SK-N-SH treated with all-trans-retinoic acid at 6 μM for 48 hours (cell line): ENCODE measurements around the gene IQCC.

Source experiments
- ARNTL ChIP-seq: fragments of 450-650 bp; formaldehyde crosslinking; IDR thresholded peaks from 2 replicates; pipeline ENCODE4 v1.5.0; 2020; ENCODE audit warnings: low read depth, mild to moderate bottlenecking, moderate library complexity, borderline replicate concordance
- CSDC2 ChIP-seq: fragments of 250-450 bp; sonication (Bioruptor Pico); IDR thresholded peaks from 2 replicates; pipeline ENCODE4 v1.5.0; 2020; ENCODE audit warnings: mild to moderate bottlenecking, moderate library complexity
- ESRRG ChIP-seq: fragments of 250-450 bp; sonication (Bioruptor Pico); IDR thresholded peaks from 2 replicates; pipeline ENCODE4 v1.6.1; 2021; ENCODE audit warnings: mild to moderate bottlenecking
- PPARA ChIP-seq: fragments of 250-450 bp; sonication (Bioruptor Pico); IDR thresholded peaks from 2 replicates; pipeline ENCODE4 v1.5.0; 2020; ENCODE audit warnings: mild to moderate bottlenecking, borderline replicate concordance
- RARB ChIP-seq: fragments of 250-450 bp; sonication (Bioruptor Pico); IDR thresholded peaks from 2 replicates; pipeline ENCODE4 v1.8.0; 2021; ENCODE audit warnings: mild to moderate bottlenecking, moderate library complexity
- TOX ChIP-seq: fragments of 250-450 bp; sonication (Bioruptor Pico); IDR thresholded peaks from 2 replicates; pipeline ENCODE4 v1.8.0; 2021; ENCODE audit warnings: mild to moderate bottlenecking, moderate library complexity, borderline replicate concordance
- ZC3H10 ChIP-seq: fragments of 250-450 bp; sonication (Bioruptor Pico); IDR thresholded peaks from 2 replicates; pipeline ENCODE4 v1.5.1; 2021; ENCODE audit warnings: mild to moderate bottlenecking, moderate library complexity
- ZFP3 ChIP-seq: fragments of 250-450 bp; sonication (Bioruptor Pico); IDR thresholded peaks from 2 replicates; pipeline ENCODE4 v1.5.0; 2020; ENCODE audit warnings: mild to moderate bottlenecking, moderate library complexity
- ZFP30 ChIP-seq: fragments of 450-650 bp; formaldehyde crosslinking; IDR thresholded peaks from 2 replicates; pipeline ENCODE4 v1.5.0; 2022; ENCODE audit warnings: mild to moderate bottlenecking, moderate library complexity
- TF ChIP-seq, protein P1 (sequence below): fragments of 250-450 bp; sonication (Bioruptor Pico); IDR thresholded peaks from 2 replicates; pipeline ENCODE4 v1.8.0; 2020; ENCODE audit warnings: mild to moderate bottlenecking, moderate library complexity, borderline replicate concordance
- TF ChIP-seq, protein P2 (sequence below): fragments of 250-450 bp; sonication (Bioruptor Pico); IDR thresholded peaks from 2 replicates; pipeline ENCODE4 v1.5.1; 2021; ENCODE audit warnings: mild to moderate bottlenecking, moderate library complexity
- TF ChIP-seq, protein P3 (sequence below): fragments of 250-450 bp; sonication (Bioruptor Pico); IDR thresholded peaks from 2 replicates; pipeline ENCODE4 v1.5.0; 2020; ENCODE audit warnings: mild to moderate bottlenecking, moderate library complexity

DNA sequence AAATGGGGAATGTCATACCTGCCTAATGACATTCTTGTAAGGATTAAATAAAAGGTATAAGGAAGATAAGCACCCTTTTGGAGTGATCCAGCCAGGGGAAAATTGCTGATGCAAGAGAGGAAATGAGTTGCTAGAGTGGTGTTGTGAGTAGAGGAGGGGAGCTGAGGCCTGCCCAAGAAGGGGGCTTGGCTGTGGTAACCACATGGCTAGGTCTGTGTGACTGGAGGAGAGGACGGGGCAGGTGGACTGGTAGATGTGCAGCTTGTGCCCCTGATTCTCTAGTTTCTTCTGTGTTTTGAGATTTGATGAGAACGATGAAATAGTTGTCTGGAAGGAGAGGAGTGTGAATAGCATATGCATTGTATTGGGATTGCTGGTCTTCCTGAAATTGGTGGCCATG, 19.4 kb upstream of the IQCC start:
- TF ChIP-seq CSDC2 (CRISPR knock-in tag) (no peak), PPARA (CRISPR knock-in tag) (no peak), ESRRG (no peak), ARNTL (CRISPR knock-in tag) (no peak), ZC3H10 (CRISPR knock-in tag) (no peak), ZFP30 (no peak), ZFP3 (CRISPR knock-in tag) (no peak), RARB (CRISPR knock-in tag) (no peak), TOX (CRISPR knock-in tag) (no peak)
- TF ChIP-seq, protein P1, sequence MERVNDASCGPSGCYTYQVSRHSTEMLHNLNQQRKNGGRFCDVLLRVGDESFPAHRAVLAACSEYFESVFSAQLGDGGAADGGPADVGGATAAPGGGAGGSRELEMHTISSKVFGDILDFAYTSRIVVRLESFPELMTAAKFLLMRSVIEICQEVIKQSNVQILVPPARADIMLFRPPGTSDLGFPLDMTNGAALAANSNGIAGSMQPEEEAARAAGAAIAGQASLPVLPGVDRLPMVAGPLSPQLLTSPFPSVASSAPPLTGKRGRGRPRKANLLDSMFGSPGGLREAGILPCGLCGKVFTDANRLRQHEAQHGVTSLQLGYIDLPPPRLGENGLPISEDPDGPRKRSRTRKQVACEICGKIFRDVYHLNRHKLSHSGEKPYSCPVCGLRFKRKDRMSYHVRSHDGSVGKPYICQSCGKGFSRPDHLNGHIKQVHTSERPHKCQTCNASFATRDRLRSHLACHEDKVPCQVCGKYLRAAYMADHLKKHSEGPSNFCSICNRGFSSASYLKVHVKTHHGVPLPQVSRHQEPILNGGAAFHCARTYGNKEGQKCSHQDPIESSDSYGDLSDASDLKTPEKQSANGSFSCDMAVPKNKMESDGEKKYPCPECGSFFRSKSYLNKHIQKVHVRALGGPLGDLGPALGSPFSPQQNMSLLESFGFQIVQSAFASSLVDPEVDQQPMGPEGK (CRISPR knock-in tag) = no peak
- TF ChIP-seq, protein P2, sequence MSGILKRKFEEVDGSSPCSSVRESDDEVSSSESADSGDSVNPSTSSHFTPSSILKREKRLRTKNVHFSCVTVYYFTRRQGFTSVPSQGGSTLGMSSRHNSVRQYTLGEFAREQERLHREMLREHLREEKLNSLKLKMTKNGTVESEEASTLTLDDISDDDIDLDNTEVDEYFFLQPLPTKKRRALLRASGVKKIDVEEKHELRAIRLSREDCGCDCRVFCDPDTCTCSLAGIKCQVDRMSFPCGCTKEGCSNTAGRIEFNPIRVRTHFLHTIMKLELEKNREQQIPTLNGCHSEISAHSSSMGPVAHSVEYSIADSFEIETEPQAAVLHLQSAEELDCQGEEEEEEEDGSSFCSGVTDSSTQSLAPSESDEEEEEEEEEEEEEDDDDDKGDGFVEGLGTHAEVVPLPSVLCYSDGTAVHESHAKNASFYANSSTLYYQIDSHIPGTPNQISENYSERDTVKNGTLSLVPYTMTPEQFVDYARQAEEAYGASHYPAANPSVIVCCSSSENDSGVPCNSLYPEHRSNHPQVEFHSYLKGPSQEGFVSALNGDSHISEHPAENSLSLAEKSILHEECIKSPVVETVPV = no peak
- TF ChIP-seq, protein P3, sequence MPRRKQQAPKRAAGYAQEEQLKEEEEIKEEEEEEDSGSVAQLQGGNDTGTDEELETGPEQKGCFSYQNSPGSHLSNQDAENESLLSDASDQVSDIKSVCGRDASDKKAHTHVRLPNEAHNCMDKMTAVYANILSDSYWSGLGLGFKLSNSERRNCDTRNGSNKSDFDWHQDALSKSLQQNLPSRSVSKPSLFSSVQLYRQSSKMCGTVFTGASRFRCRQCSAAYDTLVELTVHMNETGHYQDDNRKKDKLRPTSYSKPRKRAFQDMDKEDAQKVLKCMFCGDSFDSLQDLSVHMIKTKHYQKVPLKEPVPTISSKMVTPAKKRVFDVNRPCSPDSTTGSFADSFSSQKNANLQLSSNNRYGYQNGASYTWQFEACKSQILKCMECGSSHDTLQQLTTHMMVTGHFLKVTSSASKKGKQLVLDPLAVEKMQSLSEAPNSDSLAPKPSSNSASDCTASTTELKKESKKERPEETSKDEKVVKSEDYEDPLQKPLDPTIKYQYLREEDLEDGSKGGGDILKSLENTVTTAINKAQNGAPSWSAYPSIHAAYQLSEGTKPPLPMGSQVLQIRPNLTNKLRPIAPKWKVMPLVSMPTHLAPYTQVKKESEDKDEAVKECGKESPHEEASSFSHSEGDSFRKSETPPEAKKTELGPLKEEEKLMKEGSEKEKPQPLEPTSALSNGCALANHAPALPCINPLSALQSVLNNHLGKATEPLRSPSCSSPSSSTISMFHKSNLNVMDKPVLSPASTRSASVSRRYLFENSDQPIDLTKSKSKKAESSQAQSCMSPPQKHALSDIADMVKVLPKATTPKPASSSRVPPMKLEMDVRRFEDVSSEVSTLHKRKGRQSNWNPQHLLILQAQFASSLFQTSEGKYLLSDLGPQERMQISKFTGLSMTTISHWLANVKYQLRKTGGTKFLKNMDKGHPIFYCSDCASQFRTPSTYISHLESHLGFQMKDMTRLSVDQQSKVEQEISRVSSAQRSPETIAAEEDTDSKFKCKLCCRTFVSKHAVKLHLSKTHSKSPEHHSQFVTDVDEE (CRISPR knock-in tag) = no peak
